MM.1S (cell line): Measurements from ENCODE around the gene SLC9A2.

Experiments used
- DNase-seq: peaks from one replicate; pipeline ENCODE4 v3.0.0-alpha.2; 2015
- H2AFZ ChIP-seq: fragments of 300-600 bp; sonication (generic); 2 replicates; pipeline ENCODE4 v1.6.0; 2016; ENCODE audit warnings: antibody characterized with exemption, low read length
- H3F3A ChIP-seq: fragments of 300-600 bp; sonication (generic); 2 replicates; pipeline ENCODE4 v1.6.1; 2016; ENCODE audit warnings: mild to moderate bottlenecking, antibody characterized with exemption, low read length, moderate library complexity, mixed read lengths; ENCODE audit not compliant: insufficient read depth
- H3K27ac ChIP-seq: fragments of 300-600 bp; sonication (generic); 2 replicates; pipeline ENCODE4 v1.5.1; 2016; ENCODE audit warnings: mild to moderate bottlenecking, low read length
- H3K27me3 ChIP-seq: fragments of 300-600 bp; sonication (generic); replicated peaks from 2 replicates; pipeline ENCODE4 v1.6.0; 2016; ENCODE audit warnings: low read length; ENCODE audit not compliant: insufficient read depth
- H3K36me3 ChIP-seq: fragments of 300-600 bp; sonication (generic); replicated peaks from 2 replicates; pipeline ENCODE4 v1.6.1; 2016; ENCODE audit warnings: mild to moderate bottlenecking, low read length, mixed read lengths; ENCODE audit not compliant: insufficient read depth
- H3K4me1 ChIP-seq: fragments of 300-600 bp; sonication (generic); 2 replicates; pipeline ENCODE4 v1.6.1; 2016; ENCODE audit warnings: low read length, mixed read lengths
- H3K4me2 ChIP-seq: fragments of 300-600 bp; sonication (generic); 2 replicates; pipeline ENCODE4 v1.6.0; 2016; ENCODE audit warnings: low read depth, low read length
- H3K4me3 ChIP-seq: fragments of 300-600 bp; sonication (generic); 2 replicates; pipeline ENCODE4 v1.5.1; 2016; ENCODE audit warnings: low read length, mixed read lengths
- H3K79me2 ChIP-seq: fragments of 300-600 bp; sonication (generic); 2 replicates; pipeline ENCODE4 v1.6.1; 2016; ENCODE audit warnings: mixed run types, low read length, mixed read lengths
- H3K9ac ChIP-seq: fragments of 300-600 bp; sonication (generic); 2 replicates; pipeline ENCODE4 v1.6.1; 2016; ENCODE audit warnings: low read length, mixed read lengths
- H3K9me2 ChIP-seq: fragments of 300-600 bp; sonication (generic); replicated peaks from 2 replicates; pipeline ENCODE4 v1.6.1; 2016; ENCODE audit warnings: mild to moderate bottlenecking, low read length, mixed read lengths; ENCODE audit not compliant: insufficient read depth
- H3K9me3 ChIP-seq: fragments of 300-600 bp; sonication (generic); replicated peaks from 2 replicates; pipeline ENCODE4 v1.6.1; 2016; ENCODE audit warnings: mild to moderate bottlenecking, low read length, mixed read lengths; ENCODE audit not compliant: insufficient read depth
- H4K20me1 ChIP-seq: fragments of 300-600 bp; sonication (generic); 2 replicates; pipeline ENCODE4 v1.6.1; 2016; ENCODE audit warnings: mild to moderate bottlenecking, low read length, moderate library complexity, mixed read lengths; ENCODE audit not compliant: insufficient read depth
- CTCF ChIP-seq: fragments of 300-600 bp; sonication (generic); IDR thresholded peaks from 2 replicates; pipeline ENCODE4 v1.5.1; 2016; ENCODE audit warnings: antibody characterized with exemption, low read length, mixed read lengths
- EZH2 ChIP-seq: fragments of 300-600 bp; sonication (generic); optimal IDR thresholded peaks from 2 replicates; pipeline ENCODE3; 2017; ENCODE audit warnings: low read depth, mild to moderate bottlenecking, antibody characterized with exemption, low read length, mixed read lengths
- EZH2phosphoT487 ChIP-seq: fragments of 300-600 bp; sonication (generic); IDR thresholded peaks from 2 replicates; pipeline ENCODE4 v1.6.1; 2018; ENCODE audit warnings: antibody characterized with exemption, low read length

The SLC9A2 gene

DNA sequence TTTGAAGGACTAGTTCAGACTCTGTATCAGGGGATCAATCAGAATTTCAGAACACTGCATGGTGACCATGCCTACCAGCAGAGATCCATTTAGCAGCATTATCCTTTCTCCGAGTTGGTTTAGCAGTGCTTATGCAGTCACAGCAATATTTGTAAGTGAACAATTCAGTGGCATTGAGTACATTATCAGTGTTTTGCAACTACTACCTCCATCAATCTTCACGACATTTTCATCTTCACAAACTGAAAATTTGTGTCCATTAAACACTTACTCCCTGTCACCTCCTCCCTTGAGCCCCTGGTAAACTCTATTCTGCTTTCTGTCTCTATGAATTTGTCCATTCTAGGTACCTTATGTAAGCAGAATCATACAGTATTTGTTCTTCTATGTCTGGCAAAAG is 20.1 kb downstream of the SLC9A2 start:
- Histone ChIP-seq H3K9ac (no peak overlapping the region), H3K9me3 (no peaks in the 10 kb centered on the region), H3K27ac (no peak overlapping the region), H4K20me1 (no peaks in the 10 kb centered on the region), H3K4me3 (no peak overlapping the region), H3F3A (no peaks in the 10 kb centered on the region), H3K36me3 (no peaks in the 10 kb centered on the region), H2AFZ (no peak overlapping the region), H3K4me1 (no peaks in the 10 kb centered on the region), H3K79me2 (no peaks in the 10 kb centered on the region), H3K9me2 (no peaks in the 10 kb centered on the region), H3K27me3 (no peaks in the 10 kb centered on the region), H3K4me2 (no peak overlapping the region)
- DNase-seq: no peak
- TF ChIP-seq EZH2: no peak
- TF ChIP-seq CTCF: no peak
- TF ChIP-seq EZH2phosphoT487: no peak

- TF ChIP-seq EZH2 (no peak), EZH2phosphoT487 (no peak), CTCF (no peak)
- Histone ChIP-seq H3K4me3 (no peak overlapping the region), H3K27me3 (no peaks in the 10 kb centered on the region), H3K79me2 (no peaks in the 10 kb centered on the region), H3K9ac (no peak overlapping the region), H3K36me3 (no peaks in the 10 kb centered on the region), H4K20me1 (no peaks in the 10 kb centered on the region), H3K4me2 (no peak overlapping the region), H3K9me2 (no peaks in the 10 kb centered on the region), H3K9me3 (no peaks in the 10 kb centered on the region), H2AFZ (no peak overlapping the region), H3F3A (no peaks in the 10 kb centered on the region), H3K4me1 (no peaks in the 10 kb centered on the region), H3K27ac (no peak overlapping the region)
- DNase-seq: no peak
These were observed 32.8 kb downstream of the SLC9A2 start for GRCh38 chr2:102652126-102652525.

- Histone ChIP-seq H3K27ac (no peak overlapping the region), H3K4me2 (no peak overlapping the region), H3K4me1 (no peaks in the 10 kb centered on the region), H2AFZ (no peak overlapping the region), H3K36me3 (no peaks in the 10 kb centered on the region), H3F3A (no peaks in the 10 kb centered on the region), H4K20me1 (no peaks in the 10 kb centered on the region), H3K9me3 (no peaks in the 10 kb centered on the region), H3K4me3 (no peak overlapping the region), H3K9me2 (no peaks in the 10 kb centered on the region), H3K27me3 (no peaks in the 10 kb centered on the region), H3K79me2 (no peaks in the 10 kb centered on the region), H3K9ac (no peak overlapping the region)
- DNase-seq: no peak
- TF ChIP-seq EZH2: no peak
- TF ChIP-seq EZH2phosphoT487: no peak
- no peak for TF ChIP-seq CTCF
These were observed 38.4 kb downstream of the SLC9A2 start for GRCh38 chr2:102657770-102658169.
